Measurements from ENCODE around the gene RPL27. TPM values are rescaled to one million over a fixed set of nuclear protein-coding genes. Genes with fewer than 3 reads are reported as not detected.
"Not testable (repeated sequence)": the region's sequence is repeated elsewhere in the genome, so short reads cannot be mapped to it uniquely, and the experiment has no call there.

RPL27 gene
- total and polyA plus RNA-seq, 2 of the 4 experiments (the other 2 are of a cell fraction) = 1,595 to 2,806 TPM

DNA sequence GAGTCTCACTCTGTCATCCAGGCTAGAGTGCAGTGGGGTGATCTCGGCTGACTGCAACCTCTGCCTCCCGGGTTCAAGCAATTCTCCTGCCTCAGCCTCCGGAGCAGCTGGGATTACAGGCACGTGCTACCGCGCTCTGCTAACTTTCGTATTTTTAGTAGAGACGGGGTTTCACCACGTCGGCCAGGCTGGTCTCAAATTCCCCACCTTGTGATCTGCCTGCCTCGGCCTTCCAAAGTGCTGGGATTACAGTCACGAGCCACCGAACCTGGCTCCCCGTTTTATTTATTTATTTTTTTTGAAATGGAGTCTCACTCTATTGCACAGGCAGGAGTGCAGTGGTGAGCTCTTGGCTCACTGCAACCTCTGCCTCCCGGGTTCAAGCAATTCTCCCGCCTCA, 22.5 kb upstream of the RPL27 start:
- H3K27me3 ChIP-seq (ENCODE audit: control insufficient read depth, insufficient read depth, low read length); H4K91ac ChIP-seq (ENCODE audit: insufficient read depth, low read depth, low read length); H3K18ac ChIP-seq (ENCODE audit: low read depth, low read length); H2AK5ac ChIP-seq (ENCODE audit: low read depth, low read length); H2BK5ac ChIP-seq (ENCODE audit: low read depth, low read length, poor library complexity, severe bottlenecking); H3K14ac ChIP-seq (replicated peaks; ENCODE audit: low read depth, low read length); POLR2A ChIA-PET (ENCODE audit: unreplicated experiment); ATAC-seq (ENCODE audit: low read depth); H2AK9ac ChIP-seq (replicated peaks; ENCODE audit: low read depth, low read length, poor library complexity); H3K36me3 ChIP-seq (ENCODE audit: control insufficient read depth, insufficient read depth, low read length); H3K9me3 ChIP-seq (ENCODE audit: control insufficient read depth, insufficient read depth, low read length); dilution Hi-C loops (cut with HindIII; ENCODE audit: low sequenced_read_pairs, unreplicated experiment); H3K4me3 ChIP-seq (ENCODE audit: insufficient read depth, low read depth, low read length); H3K4me2 ChIP-seq (ENCODE audit: low read depth, low read length); H3K56ac ChIP-seq (ENCODE audit: extremely low read depth, insufficient read depth, low read length); intact Hi-C loops (cut with micrococcal nuclease); H4K5ac ChIP-seq (ENCODE audit: low read depth, low read length); BruUV-seq (replicated peaks); H3K9ac ChIP-seq (ENCODE audit: low read depth, low read length); DNase-seq; H3K4me1 ChIP-seq (ENCODE audit: control insufficient read depth, insufficient read depth, low read length); H2BK120ac ChIP-seq (ENCODE audit: low read depth, low read length); H2AFZ ChIP-seq (replicated peaks; ENCODE audit: low read length, poor library complexity); H3K27ac ChIP-seq (ENCODE audit: insufficient read depth, low read length); H4K20me1 ChIP-seq (ENCODE audit: insufficient read depth, low read length); H4K8ac ChIP-seq (ENCODE audit: low read depth in 2 of 2, low read length in 2 of 2); H2BK20ac ChIP-seq (ENCODE audit: low read depth, low read length); H3K23ac ChIP-seq (ENCODE audit: low read depth, low read length); H2BK15ac ChIP-seq (ENCODE audit: low read depth, low read length); H3K4ac ChIP-seq (ENCODE audit: low read depth, low read length): not testable (repeated sequence)
- H3K79me1 ChIP-seq (ENCODE audit: low read depth in 1 of 2, low read length in 2 of 2) = peaks cover 0 to 13% of the 10 kb centered on the region in 2 experiments; a peak in 2 of 4 replicates
- 87% methylated on average over 3 of the region's 16 CpGs; no CpG with 5 or more reads in 1 of the 2 experiments for WGBS, 2 experiments (ENCODE audit: extremely low coverage in 2 of 2, insufficient read length in 1 of 2)
- in situ Hi-C loops (cut with MboI; ENCODE audit: low sequenced_read_pairs) = loop anchor here (25.0 kb wide), 1 partner anchor 387 kb away; no protein-coding TSS in a partner anchor
- H3K9me1 ChIP-seq (ENCODE audit: insufficient read depth, low read length) = peaks cover 10% of the 10 kb centered on the region
- CTCF ChIA-PET = interaction anchor here (0.7 kb wide), 1 partner anchor 38 kb away, joined by 3 read pairs; no protein-coding TSS in a partner anchor

Measured in IMR-90 (cell line).